PFSK-1 (cell line): ENCODE measurements around the gene CHPT1.

Experiments
- FOXP2 ChIP-seq: optimal IDR thresholded peaks from 2 replicates; pipeline ENCODE3; 2011; ENCODE audit warnings: borderline replicate concordance, control low read depth, inconsistent platforms; ENCODE audit not compliant: insufficient read depth; ENCODE audit errors: extremely low read length, extremely low read depth
- POLR2AphosphoS5 ChIP-seq: IDR thresholded peaks from 2 replicates; pipeline ENCODE4 v1.6.1; 2012; ENCODE audit warnings: low read depth, mild to moderate bottlenecking, control low read depth, low read length, moderate library complexity
- SIN3A ChIP-seq: IDR thresholded peaks from 2 replicates; pipeline ENCODE4 v1.6.1; 2012; ENCODE audit warnings: mild to moderate bottlenecking, low read length, moderate library complexity, borderline replicate concordance; ENCODE audit not compliant: insufficient read depth
- TAF1 ChIP-seq: IDR thresholded peaks from 2 replicates; pipeline ENCODE4 v1.6.1; 2012; ENCODE audit warnings: low read length, control low read depth, borderline replicate concordance; ENCODE audit not compliant: insufficient read depth
- TF ChIP-seq, protein P1 (sequence below), 2 experiments: IDR thresholded peaks; 2 replicates each; pipeline versions ENCODE4 v1.6.1 to v1.8.0; 2011 to 2012; ENCODE audit warnings: low read depth in 2 of 2, low read length in 2 of 2, control low read depth in 1 of 2, inconsistent platforms in 1 of 2, mild to moderate bottlenecking in 1 of 2, moderate library complexity in 1 of 2; ENCODE audit not compliant: insufficient read depth in 1 of 2

CHPT1 gene

DNA sequence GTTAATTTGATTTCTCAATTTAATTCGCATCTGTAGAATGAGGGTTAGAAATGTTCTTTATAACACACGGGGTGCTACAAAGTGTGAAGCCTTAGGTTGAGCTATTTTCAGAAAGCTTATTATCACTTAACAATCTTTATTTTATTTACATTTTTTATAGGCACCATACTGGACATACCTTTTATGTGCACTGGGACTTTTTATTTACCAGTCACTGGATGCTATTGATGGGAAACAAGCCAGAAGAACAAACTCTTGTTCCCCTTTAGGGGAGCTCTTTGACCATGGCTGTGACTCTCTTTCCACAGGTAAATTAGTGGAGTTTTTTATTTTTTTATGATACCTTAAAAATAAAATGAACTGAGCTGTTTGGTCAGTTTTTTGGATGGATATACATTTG, 16.5 kb downstream of the CHPT1 start:
- no peak for TF ChIP-seq POLR2AphosphoS5
- TF ChIP-seq TAF1, result no peak
- TF ChIP-seq, protein P1, sequence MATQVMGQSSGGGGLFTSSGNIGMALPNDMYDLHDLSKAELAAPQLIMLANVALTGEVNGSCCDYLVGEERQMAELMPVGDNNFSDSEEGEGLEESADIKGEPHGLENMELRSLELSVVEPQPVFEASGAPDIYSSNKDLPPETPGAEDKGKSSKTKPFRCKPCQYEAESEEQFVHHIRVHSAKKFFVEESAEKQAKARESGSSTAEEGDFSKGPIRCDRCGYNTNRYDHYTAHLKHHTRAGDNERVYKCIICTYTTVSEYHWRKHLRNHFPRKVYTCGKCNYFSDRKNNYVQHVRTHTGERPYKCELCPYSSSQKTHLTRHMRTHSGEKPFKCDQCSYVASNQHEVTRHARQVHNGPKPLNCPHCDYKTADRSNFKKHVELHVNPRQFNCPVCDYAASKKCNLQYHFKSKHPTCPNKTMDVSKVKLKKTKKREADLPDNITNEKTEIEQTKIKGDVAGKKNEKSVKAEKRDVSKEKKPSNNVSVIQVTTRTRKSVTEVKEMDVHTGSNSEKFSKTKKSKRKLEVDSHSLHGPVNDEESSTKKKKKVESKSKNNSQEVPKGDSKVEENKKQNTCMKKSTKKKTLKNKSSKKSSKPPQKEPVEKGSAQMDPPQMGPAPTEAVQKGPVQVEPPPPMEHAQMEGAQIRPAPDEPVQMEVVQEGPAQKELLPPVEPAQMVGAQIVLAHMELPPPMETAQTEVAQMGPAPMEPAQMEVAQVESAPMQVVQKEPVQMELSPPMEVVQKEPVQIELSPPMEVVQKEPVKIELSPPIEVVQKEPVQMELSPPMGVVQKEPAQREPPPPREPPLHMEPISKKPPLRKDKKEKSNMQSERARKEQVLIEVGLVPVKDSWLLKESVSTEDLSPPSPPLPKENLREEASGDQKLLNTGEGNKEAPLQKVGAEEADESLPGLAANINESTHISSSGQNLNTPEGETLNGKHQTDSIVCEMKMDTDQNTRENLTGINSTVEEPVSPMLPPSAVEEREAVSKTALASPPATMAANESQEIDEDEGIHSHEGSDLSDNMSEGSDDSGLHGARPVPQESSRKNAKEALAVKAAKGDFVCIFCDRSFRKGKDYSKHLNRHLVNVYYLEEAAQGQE (IDR thresholded peaks at IDR 0.05; ENCODE audit: insufficient read depth in 1 of 2, low read depth in 2 of 2, low read length in 2 of 2), result no peak
- TF ChIP-seq FOXP2, result no peak
- TF ChIP-seq SIN3A, result no peak

DNA sequence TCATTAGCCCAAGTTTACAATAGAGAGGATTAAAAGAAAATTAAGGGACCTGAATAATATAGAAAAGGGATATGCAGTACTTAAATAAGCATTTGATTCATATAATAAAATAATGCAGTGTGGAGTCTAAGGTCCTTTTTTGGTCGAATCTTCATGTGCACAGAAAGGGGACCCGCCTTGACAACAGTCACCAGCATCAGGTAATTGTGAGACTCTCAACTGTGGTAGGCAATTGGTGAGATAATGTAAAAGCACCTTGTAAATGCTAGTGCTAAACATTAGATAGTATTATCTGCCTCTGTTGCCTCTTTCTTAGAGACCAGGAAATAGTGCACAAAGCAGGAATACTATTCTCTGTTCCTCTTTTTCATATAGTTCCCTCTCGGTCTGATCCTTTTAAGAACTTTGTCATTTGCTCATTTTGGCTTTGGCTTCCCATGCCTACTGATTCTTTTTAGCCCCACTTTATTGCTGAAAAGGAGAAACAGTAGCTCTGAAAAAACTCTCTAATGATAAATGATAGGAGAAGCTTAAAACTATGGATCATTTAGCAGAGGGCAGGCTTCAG, 17.5 kb downstream of the CHPT1 start:
- TF ChIP-seq TAF1 (no peak), POLR2AphosphoS5 (no peak), FOXP2 (no peak), SIN3A (no peak)
- TF ChIP-seq, protein P1 (IDR thresholded peaks at IDR 0.05; ENCODE audit: insufficient read depth in 1 of 2, low read depth in 2 of 2, low read length in 2 of 2), result no peak

DNA sequence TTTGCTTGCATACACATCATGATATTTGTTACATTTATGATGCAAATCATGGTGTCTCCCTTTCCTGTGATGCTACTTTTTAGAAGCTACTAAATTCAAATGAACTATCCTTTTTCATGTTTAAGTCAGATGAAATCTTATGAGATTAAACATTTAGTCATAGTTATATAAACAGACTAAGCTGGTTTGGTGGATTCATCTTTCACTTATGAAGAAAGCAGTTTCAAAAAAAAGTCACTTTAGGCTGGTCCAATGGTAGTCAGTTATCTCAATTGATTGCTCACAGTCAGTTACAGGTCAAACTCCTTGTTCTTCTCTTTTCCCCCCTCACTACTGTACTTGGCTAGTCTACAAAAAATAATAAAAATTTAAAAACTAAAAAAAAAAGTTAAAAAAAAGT, 22.1 kb downstream of the CHPT1 start:
- TF ChIP-seq TAF1 (no peak), SIN3A (no peak), POLR2AphosphoS5 (no peak), FOXP2 (no peak)
- TF ChIP-seq, protein P1 (IDR thresholded peaks at IDR 0.05; ENCODE audit: insufficient read depth in 1 of 2, low read depth in 2 of 2, low read length in 2 of 2), result no peak

DNA sequence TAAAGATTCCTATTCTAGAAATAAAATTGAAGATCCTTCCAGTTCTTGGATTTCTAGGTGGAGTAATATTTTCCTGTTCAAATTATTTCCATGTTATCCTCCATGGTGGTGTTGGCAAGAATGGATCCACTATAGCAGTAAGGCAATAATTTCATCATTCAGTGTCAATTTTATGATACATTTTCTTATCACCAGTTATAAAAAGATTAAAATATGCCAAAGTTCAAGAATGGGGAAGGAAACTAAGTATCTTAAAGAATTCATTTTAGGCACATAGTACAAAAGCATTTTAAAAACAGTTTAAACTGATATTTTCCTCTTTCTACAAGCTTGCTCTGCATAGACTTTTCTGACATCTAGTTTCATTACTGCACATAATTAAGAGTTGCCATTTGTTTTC, 22.7 kb downstream of the CHPT1 start:
- TF ChIP-seq TAF1 (no peak), SIN3A (no peak)

DNA sequence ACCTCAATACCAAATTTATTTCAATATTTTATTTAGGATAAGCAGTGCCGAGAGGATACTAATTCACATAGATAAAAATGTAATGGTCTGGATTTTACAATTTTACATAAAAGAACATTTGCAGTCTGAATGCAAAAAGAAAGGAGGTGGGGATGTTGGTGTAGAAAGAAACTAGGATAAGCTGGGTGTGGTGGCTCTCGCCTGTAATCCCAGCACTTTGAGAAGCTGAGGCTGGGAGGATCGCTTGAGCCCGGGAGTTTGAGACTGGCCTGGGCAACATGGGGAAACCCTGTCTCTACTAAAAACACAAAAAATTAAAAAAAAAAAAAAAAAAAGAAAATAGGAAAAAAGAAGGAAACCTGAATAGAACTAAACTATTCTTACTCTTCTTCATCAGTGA, 25.0 kb downstream of the CHPT1 start:
- TF ChIP-seq POLR2AphosphoS5 (no peak), FOXP2 (no peak), SIN3A (no peak), TAF1 (no peak)
- TF ChIP-seq, protein P1 (IDR thresholded peaks at IDR 0.05; ENCODE audit: insufficient read depth in 1 of 2, low read depth in 2 of 2, low read length in 2 of 2), result no peak
